H1 (cell line): Measurements from ENCODE around the gene MPIG6B.

ENCODE experiments used
- CREB1 ChIP-seq: IDR thresholded peaks from 2 replicates; pipeline ENCODE4 v1.6.1; 2012; ENCODE audit warnings: inconsistent platforms
- CTCF ChIP-seq, 3 experiments: IDR thresholded peaks; 1 replicate in 2 of 3; 2 replicates in 1 of 3; pipeline versions ENCODE4 v1.5.1 to v1.6.1; 2011; ENCODE audit warnings: low read length in 3 of 3, mild to moderate bottlenecking in 3 of 3, inconsistent platforms in 2 of 3, low read depth in 1 of 3, moderate library complexity in 1 of 3; ENCODE audit not compliant: insufficient read depth in 1 of 3; ENCODE audit errors: control extremely low read depth in 1 of 3
- EP300 ChIP-seq, 2 experiments: IDR thresholded peaks; 1 replicate in 1 of 2; 2 replicates in 1 of 2; pipeline ENCODE4 v1.6.1; 2011 to 2012; ENCODE audit warnings: low read depth in 2 of 2, low read length in 2 of 2, mild to moderate bottlenecking in 2 of 2, borderline replicate concordance in 1 of 2, inconsistent platforms in 1 of 2, moderate library complexity in 1 of 2
- EZH2 ChIP-seq: fragments of 200-600 bp; sonication (generic); IDR thresholded peaks from 2 replicates; pipeline ENCODE4 v1.7.1; 2012; ENCODE audit warnings: low read depth, mild to moderate bottlenecking, moderate library complexity, low read length, inconsistent platforms; ENCODE audit not compliant: severe bottlenecking
- JUN ChIP-seq: IDR thresholded peaks from 2 replicates; pipeline ENCODE4 v1.6.1; 2011; ENCODE audit warnings: low read depth, mild to moderate bottlenecking, improper control_type of control experiment, low read length
- MAX ChIP-seq: IDR thresholded peaks from 2 replicates; pipeline ENCODE4 v1.6.1; 2012; ENCODE audit warnings: inconsistent platforms
- POLR2A ChIP-seq, 2 experiments: IDR thresholded peaks; 1 replicate in 1 of 2; 2 replicates in 1 of 2; pipeline ENCODE4 v1.6.1; 2011; ENCODE audit warnings: low read depth in 2 of 2, low read length in 2 of 2, mild to moderate bottlenecking in 2 of 2; ENCODE audit errors: control extremely low read depth in 1 of 2
- POLR2AphosphoS5 ChIP-seq: IDR thresholded peaks from 2 replicates; pipeline ENCODE4 v1.6.1; 2011; ENCODE audit warnings: low read depth, low read length
- RNF2 ChIP-seq: fragments of 200-900, 300-1000 bp; sonication (generic); IDR thresholded peaks from 2 replicates; pipeline ENCODE4 v1.7.1; 2016; ENCODE audit warnings: borderline replicate concordance, low read depth, mild to moderate bottlenecking, antibody characterized with exemption, low read length; ENCODE audit not compliant: poor library complexity, severe bottlenecking; ENCODE audit errors: missing control alignments
- SIN3A ChIP-seq, 2 experiments: IDR thresholded peaks in 1 of 2; conservative IDR thresholded peaks in 1 of 2; 2 replicates each; pipeline ENCODE4 v1.6.1; 2011 to 2012; ENCODE audit warnings: low read length in 2 of 2, improper control_type of control experiment in 1 of 2, low read depth in 1 of 2, mild to moderate bottlenecking in 1 of 2
- SP2 ChIP-seq: IDR thresholded peaks from 2 replicates; pipeline ENCODE4 v1.6.1; 2012; ENCODE audit warnings: mild to moderate bottlenecking, low read length, inconsistent platforms
- TCF12 ChIP-seq: IDR thresholded peaks from 2 replicates; pipeline ENCODE4 v1.6.1; 2011; ENCODE audit warnings: low read depth, mild to moderate bottlenecking, low read length
- USF2 ChIP-seq: IDR thresholded peaks from 2 replicates; pipeline ENCODE4 v1.6.1; 2011; ENCODE audit warnings: low read length, improper control_type of control experiment

GRCh38 chr6:31765910-31766794, 43.0 kb downstream of the MPIG6B start:
- TF ChIP-seq CREB1 (peak; percentile 15; the same call in 1 of the 2 replicates), POLR2AphosphoS5 (no peak), CTCF (IDR thresholded peaks at IDR 0.05; ENCODE audit: control extremely low read depth in 1 of 3, insufficient read depth in 1 of 3, low read depth in 1 of 3, low read length in 3 of 3) (peak in 1 of 3 experiments; percentile 5; a peak in 1 of 4 replicates), USF2 (no peak), MAX (0 out of 2 replicates have a peak, but pooled peaks have one; percentile 12), POLR2A (IDR thresholded peaks at IDR 0.05; ENCODE audit: control extremely low read depth in 1 of 2, low read depth in 2 of 2, low read length in 2 of 2) (peak in 1 of 2 experiments; percentile 32; a peak in 1 of 3 replicates), RNF2 (no peak), EZH2 (no peak), SIN3A (conservative IDR thresholded peaks at IDR 0.05 in 1 of 2, IDR thresholded peaks at IDR 0.05 in 1 of 2; ENCODE audit: low read depth in 1 of 2, low read length in 2 of 2) (0 out of 4 replicates have a peak, but pooled peaks of 1 of the 2 experiments have one; percentile 28), EP300 (IDR thresholded peaks at IDR 0.05; ENCODE audit: borderline replicate concordance in 1 of 2, low read depth in 2 of 2, low read length in 2 of 2) (no peak; a peak in 1 of 3 replicates), JUN (no peak), TCF12 (no peak), SP2 (no peak)
